HUDEP-2 (cell line): Measurements from ENCODE around the gene BLOC1S3.
A peak's percentile ranks its signal among the peaks of the same experiment; 100 is the strongest.

ENCODE experiments used
- DNase-seq, 76 experiments: peaks; one replicate each; lab custom pipeline; 2025; ENCODE audit not compliant: unreplicated experiment in 76 of 76; lab: John Stamatoyannopoulos, UW

The BLOC1S3 gene

DNA sequence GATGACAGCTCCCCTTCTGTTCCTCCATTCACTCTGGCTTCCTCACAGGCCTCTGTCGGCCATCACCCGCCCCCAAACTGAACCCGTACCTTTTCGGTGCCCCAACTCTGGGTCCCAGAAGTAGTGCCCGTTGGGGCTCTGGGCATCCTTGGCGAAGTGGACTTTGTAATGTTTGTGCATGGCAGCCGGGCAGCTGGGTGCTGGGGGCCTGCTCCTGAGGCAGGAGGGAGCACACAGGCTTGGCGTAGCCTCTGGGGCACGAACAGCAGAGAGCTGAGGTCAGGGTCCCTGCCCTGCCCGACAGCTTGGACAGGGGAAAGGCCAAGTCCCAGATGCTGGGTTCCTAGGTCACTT is 18.6 kb upstream of the BLOC1S3 start:
- no peak for DNase-seq

DNA sequence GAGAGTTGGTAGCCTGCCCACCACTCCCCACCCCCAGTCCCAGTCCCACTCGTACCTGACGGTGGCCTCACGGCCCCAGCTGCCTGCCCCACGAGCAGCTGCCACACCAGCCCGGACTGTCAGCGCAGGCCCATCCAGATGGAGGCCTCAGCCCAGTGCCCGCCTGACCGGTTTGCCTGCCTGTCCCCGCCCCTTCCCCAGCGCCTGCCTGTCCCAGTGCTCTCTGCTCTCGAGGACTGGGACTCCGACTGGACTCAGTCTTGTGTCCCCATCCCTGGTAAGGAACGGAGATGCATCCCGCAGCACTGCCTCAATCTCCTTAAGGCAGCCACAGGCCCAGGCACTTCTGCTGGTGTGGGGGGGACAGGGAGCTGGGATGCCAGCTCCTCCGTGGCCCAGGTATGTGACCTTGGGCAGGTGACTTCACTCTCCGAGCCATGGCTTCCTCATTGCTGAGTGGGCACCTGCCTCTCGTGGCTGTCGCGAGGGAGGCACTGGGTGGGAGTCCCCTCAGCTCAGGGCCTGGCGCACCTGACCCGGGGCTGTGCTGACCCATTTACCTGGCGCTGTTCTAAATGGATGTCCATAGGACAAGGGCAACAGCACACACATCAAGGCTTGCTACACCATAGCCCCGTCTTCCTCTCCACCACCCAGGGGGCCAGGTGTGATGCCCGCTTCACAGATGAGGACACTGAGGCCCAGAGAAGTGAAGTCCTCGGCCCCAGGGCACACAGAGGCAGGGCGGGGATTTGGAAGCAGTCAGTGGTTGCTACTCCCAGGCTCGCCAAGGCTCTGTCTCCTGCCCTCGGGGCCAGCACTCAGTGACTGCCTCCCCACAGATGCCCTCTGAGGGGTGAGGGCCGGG is 17.5 kb upstream of the BLOC1S3 start, which contains the start of gene NKPD1:
TSS of gene NKPD1 (minus strand) at position 113 of the 868 bp plus-strand sequence. CDS start 832 bp downstream, outside the sequence.
- DNase-seq = no peak

DNA sequence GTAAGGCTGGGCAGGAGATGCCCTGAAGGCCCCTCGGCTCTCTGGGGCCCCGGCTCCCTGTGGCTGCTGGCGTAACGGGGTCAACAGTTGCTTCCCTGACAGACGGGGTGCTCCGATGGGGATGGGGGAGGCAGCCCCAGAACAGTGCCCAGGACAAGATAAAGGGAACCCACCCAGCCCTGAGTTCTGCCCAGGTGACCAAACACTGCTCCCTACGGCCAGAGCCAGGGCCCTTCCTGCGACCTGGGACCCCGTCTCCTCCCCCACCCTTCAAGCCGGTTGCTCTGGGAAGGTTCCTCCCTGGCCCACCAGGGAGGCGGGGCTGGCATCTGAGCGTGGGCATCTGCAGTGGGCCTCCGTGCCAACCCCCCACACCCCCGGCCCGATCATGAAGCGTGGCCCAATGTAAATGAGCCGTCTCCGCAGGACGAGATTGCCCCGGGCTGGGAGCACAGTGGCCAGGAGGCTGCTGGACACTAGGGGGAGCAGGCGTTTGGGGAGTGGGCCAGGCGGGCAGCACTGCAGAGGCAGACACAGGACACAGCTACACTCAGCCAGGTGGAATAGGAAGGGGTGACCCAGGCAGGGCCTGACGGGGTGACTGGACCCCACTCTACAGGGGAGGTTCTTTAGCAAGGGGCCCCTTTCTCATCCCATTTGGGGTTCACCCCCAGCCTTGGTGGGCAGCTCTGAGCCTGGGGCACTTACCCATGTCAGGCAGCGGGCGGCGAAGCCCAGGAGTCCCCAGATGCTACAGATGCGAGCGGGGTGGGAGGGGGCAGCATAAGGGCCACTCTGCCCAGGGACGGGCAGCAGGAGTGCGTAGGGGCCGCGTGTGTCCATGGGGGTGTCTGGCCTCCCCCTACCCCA is 16.6 kb upstream of the BLOC1S3 start:
- no peak for DNase-seq

DNA sequence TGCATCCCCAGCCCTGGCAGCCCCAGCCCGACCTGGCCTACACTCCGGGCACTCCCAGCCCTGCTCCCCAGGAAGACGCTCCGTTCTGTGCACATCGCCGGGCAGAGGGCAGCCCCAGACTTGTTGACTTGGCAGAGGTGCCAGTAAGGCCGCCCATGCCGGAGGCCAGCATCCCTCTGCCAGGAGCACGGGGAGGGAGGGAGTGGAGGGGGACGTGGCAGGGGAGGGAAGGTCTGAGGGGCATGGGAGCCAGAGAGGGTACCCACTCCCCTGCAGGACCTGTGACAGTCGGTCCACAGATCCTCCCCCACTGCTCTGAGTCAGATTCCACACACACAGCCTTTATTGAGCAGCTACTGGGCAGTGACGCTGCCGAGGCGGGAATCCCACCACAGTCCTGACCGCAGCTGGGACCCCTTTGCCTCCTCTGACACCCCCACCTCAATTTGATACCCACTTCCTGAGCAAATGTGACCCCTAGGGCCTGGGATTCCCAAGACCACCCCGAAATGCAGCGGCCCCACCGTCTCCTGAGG is 15.9 kb upstream of the BLOC1S3 start:
- no peak for DNase-seq

DNA sequence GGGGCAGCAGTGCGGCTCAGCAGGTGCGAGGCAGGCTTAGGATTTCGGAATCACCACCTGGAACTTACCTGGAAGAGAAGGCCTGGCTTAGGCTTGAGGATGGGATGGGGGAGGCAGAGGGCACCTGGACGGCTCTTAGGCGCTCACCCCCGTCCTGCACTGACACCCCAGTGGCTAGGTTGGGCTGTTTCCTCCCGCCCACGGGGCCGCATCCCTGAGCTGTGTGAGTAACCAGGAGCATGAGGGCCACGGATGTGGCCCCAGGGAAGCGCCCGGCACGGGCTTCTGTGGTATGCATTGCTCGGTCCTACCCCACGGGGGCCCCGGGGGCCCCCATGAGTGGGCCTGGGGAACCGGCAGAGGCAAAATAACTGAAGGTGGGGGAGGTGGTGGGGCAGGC is 15.4 kb upstream of the BLOC1S3 start:
- DNase-seq = no peak

DNA sequence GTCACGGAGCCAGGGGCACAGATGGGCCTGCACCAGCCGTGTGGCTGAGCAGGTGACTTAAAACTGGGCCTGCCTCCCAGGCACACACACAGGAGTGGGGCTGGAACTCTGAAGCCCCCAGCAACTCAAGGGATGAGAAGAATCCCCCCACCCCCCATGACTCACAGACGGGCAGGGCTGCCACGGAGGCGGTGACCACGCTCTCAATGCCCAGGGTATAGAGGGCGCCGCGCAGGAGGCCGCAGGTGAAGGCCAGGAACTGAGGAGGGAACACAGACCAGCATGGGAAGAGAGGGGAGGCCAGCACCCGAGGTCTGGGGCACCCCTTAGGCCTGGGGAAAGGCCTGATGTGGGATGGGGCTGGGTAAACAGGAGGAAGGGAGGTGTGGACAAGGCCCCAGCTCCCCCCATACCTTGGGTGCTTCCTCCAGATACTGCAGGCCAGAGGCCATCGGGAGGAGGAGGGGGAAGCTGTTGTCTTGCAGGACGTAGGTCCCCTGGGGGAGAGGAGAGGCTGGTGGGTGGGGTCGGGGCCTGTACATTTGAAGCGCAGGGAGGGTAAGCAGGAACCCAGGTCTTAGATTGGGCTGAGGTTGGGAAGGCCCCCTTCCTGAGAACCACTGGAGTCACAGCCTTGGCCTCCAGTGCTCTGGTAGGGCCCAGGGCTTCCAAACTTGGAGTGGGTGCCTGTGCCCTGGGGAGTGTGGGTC is 14.7 kb upstream of the BLOC1S3 start:
- DNase-seq = no peak

DNA sequence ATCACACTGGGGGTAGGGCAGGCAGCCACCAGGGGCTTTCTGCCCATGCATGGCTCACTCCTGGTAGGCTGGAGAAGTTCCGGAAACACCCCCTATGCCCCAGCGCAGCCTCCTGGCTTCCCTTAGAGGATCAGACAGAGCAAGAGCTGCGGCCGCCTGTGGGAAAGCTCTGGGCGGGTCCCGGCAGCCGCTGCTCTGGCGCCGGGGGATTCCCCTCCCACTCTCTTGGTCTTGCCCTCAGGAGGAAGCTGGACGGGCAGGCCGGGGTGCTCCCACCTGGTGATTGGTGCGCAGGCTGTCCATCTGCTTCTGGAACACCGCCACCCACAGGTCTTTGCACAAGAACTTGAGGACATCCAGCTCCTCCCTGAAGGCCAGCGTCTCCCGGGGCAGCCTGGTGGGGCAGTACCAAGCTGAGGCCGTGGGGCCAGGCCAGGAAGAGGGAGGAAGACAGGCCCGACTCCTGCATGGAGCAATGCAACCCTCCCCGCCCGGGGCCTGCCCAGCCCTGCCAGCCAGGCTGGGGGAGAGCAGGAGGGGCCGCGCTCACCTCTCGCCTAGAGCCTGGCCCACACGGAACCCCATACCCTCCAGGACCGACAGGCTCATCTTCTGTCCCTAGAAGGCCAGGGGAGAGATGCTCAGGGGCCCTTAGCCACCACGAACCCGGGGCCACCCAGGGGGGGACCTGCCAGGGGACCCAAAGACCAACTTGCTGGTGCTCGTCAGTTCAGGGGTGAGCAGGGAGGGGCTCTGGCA is 13.8 kb upstream of the BLOC1S3 start:
- DNase-seq = peak in 32 of 76 experiments; percentile 8 to 73 (median 34)

DNA sequence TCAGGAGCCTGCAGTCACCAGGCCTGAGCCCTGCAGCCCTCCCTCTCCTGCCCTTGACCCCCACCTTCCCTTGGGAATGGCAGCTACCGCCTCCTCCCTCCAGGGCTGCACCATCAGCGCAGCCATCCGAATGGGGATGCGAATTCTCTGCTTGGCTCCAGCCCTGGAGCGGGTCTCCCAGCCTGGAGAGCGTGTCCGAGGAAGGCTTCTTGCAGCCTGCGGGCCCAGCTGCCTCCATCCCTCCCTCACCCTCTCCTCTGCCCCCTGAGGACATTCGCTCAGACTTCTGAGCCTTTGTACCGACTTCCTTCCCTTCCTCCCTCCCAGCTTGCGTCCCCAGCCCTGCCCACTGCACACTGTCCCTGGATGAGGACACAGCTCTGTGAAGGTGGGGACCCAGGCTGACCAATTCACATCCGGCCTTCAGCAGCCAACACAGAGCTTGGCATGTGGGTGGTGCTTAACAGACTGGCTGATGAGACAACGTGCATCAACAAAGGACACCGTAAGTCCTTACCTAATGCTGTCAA is 11.8 kb upstream of the BLOC1S3 start:
- DNase-seq = no peak

DNA sequence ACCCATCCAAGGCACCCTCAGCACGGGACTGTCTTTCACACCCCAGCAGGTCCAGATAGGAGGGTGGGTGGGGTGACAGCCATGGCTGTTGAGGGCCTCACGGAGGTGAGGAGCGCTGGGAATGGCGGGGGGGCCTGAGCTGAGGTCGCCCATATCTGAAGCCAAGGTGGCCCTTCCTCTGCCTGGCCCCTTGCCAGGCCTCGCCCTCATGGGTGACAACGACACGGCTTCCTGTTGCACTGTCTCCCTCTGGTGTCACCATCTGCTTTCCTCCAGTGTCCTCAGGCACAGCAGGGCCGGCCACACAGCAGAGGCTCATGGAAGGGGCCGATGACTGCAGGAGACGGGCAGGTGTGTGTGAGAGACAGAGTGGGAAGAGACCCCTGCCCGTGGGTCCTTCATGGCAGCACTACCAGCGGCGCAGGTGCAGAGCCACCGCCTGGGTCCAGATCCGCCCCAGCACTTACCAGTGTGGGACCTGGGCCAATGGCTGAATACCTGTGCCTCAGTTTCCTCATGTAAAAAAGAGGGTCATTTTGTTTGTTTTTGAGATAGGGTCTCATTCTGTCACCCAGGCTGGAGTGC is 9.7 kb upstream of the BLOC1S3 start:
- peak in 17 of 76 experiments; percentile 13 to 51 (median 25) for DNase-seq

DNA sequence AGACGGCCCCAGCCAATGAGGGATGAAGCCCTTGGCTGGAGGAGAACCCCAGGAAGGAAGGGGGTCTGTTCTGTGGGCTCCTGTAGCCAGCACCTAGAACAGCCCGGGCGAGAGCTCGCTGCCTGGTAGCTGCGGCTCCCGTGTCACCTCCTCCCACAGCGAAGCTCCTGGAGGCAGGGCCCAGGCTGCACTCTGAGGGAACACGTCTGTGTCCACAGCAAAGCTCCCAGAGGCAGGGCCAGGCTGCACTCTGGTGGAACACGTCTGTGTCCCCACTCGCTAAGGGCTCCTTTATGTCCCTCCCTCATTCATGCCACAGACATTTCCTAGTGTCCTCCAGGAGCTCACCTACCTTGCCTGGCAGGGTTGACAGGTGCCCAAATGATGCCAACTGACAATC is 9.0 kb upstream of the BLOC1S3 start:
- no peak for DNase-seq

DNA sequence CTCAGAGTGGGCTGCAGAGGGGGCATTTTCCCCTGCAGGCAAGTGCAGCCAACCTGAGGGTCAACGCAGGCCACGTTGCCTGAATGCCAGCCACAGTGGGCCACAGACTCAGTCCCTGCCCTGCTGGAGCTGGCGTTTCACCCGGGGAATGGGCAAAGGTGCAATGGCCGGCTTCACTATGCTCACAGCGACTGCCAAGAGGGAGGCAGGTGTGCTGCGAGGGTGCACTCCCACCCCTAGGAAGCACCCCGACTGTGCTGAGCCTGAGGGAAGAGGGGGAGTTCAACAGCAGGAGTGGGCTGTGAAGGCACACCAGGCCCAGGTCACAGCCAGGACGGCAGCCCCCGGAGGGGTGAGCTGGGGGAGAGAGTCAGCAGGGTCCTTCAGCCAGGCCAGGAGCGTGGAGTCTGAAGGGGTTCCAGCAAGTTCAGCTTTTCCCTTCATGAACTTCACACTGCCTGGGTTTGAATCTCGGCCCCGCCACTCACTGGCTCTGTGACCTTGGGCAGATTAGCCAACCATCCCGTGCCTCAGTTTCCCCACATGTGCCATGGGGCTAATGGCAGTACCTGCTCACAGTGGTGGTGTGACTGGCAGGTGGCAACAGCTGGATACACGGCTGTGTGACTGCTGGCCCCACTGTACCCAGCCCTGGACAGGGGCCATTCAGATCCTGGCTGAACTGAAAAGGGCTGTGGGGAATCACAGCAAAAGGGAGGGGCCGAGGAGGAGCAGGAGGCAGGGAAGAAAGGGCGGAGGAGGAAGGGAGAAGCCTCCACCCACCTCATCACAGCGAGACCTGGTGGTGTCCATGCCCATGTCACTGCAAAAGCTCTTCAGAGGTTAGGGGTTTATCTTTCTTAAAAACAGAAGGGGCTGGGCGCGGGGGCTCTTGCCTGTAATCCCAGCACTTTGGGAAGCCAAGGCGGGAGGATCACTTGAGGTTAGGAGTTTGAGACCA is 8.2 kb upstream of the BLOC1S3 start:
- no peak for DNase-seq

DNA sequence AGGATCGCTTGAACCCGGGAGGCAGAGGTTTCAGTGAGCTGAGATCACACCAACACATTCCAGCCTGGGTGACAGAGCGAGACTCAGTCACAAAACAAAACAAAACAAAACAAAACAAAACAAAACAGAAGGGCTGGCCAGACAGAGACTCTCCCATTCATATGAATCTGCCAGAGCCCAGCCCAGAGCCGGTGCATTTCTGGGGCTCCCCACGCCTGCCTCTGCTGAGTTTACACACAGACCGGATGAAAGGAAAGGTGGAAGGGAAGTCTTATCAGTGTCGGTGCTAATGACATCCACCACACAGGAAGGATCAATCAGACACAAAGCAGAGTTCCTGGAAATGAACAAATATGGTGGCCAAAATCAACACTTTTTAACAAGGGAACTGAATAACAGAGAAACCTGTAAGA is 7.4 kb upstream of the BLOC1S3 start:
- no peak for DNase-seq

DNA sequence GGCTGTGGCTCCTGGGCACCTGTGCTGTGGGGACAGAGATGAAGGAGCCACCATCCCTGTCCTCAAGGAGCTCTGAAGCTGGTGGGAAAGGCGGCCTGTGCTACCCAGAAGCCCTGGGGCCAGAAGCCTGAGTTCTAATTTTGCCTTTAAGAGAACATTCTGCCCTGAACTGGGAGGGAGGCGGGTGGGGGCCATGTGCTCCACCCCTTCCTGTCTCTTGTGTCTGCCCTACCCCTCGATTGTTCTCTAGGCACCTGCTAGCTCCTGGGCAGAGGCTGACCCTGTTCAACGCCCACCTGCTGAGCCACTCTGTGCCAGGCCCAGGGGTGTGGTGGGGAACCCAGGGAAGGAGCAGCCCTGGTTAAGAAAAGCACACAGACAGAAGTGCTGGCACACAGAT is 6.4 kb upstream of the BLOC1S3 start:
- DNase-seq = no peak

DNA sequence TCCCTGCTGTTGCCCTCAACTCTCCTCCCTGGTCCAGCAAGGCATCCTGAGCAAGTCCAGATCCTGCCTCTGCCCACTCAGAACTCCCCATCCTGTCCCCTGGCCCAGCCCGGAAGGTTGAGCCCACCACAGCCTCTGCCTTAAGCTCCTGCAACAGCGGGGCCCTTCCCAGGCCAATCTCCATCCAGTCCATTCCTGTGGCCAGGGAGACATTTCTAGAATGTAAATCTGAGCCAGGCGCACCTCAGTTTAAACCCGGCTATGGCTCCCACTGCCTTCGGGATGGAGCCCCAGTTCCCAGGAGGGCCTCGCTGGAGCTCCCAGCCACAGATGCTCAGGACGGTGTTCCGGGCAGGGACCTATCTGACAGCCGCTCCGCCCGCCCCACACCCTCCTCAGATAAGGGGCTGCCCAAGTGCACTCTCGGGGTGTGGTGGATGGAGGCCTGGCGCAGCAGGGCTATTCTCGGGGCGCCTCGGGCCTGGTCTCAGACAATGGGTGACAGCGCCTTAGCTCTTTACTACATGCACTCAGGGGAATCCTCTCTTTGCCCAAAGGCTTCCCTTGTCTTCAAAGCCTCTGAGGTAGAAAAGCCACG is 5.9 kb upstream of the BLOC1S3 start:
- DNase-seq = peak in 4 of 76 experiments; percentile 8 to 33 (median 24)

DNA sequence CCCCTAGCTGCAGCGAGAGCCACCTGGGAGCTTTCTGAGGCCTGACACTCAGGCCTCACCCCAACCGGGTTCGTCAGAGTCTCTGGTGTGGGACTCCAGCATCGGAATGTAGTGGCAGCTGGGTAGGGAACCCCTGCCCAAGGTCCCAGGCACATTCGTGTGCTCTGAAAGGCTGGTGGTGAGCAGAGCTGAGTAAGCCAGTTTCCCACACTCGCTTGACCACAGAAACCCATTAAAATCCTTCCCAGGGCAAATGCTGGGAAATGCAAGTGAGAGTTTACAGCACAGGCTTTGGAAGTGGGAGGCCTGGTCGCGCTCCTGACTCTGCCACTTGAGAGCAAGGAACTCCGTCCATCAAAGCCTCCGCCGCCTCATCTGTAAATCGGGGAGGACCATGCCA is 4.8 kb upstream of the BLOC1S3 start:
- DNase-seq = no peak

DNA sequence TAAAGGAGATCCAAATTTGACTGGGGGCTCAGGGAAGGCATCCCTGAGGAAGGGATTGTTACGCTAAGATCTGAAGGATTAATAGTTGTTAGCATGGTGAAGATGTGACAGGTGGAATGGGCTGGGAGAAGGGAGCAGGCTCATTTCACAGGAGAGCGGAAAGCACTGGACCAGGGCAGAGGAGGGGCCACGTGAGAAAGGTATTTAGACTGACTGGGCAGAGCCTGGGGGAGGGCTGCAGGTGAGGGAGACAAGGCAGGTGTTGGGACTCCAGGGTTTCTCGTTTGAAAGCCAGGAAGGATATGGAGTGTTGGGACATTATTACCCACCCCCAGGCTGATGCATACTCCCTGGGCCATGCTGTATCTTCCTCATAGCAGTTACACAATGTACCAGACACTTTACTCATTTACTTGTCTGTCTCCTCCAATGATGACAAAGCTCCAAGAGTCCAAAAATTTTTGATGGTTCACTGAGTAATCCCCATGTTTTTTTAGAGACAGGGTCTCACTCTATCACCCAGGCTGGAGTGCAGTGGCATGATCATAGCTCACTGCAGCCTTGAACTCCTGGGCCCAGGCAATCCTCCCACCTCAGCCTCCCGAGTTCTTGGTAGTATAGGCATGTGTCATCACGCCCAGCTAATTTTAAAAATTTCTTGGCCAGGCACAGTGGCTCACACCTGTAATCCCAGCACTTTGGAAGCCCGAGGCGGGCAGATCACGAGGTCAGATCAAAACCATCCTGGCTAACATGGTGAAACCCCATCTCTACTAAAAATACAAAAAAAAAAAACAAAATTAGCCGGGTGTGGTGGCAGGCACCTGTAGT is 2.9 kb upstream of the BLOC1S3 start:
- DNase-seq = no peak

DNA sequence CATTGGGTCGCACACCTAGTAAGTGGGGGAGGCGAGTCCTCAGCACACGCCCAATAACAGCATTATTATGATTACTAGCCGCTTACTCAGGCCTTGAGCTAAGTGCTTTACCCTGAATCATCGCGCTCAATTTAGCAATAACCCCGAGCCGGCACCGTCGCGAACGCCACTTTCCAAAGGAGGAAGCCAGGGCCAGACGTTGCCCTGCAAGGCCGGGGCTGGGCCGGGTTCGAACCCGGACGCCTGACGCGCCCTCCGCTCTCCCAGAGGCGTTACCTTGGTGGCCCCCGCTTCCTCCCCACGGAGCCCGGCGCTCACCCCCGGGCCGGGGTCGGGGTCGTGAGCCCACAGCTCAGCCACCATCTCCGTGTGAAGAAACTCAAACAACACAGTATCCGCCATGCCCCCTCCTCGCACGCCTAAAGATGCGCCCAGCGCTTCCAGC is 745 bp upstream of the BLOC1S3 start, which contains the start of gene TRAPPC6A:
TSS of gene TRAPPC6A (minus strand) at position 421 of the 445 bp plus-strand sequence. CDS start at position 402, 19 bp downstream.
- DNase-seq = peak in 11 of 76 experiments; percentile 47 to 88 (median 57)
